CD4-positive, alpha-beta T cell treated with Interleukin-17A for 4 hours (primary cell): ENCODE measurements around the gene F11.
"Not testable (repeated sequence)": the region's sequence is repeated elsewhere in the genome, so short reads cannot be mapped to it uniquely, and the experiment has no call there.

ENCODE experiments used
- DNase-seq: peaks from one replicate; pipeline ENCODE4 v3.0.0-alpha.2; 2020; ENCODE audit warnings: mixed read lengths

Gene F11

GRCh38 chr4:186304216-186304615 is 38.2 kb downstream of the F11 start:
- no peak for DNase-seq

GRCh38 chr4:186304866-186305505 is 39.0 kb downstream of the F11 start:
- DNase-seq, result no peak

- no peak for DNase-seq
Measured at GRCh38 chr4:186307497-186307896, 41.5 kb downstream of the F11 start.

- DNase-seq, result no peak
Measured at GRCh38 chr4:186307916-186308315, 41.9 kb downstream of the F11 start.

- DNase-seq, result no peak
Measured at GRCh38 chr4:186318481-186318880, 52.5 kb downstream of the F11 start.

GRCh38 chr4:186324660-186325059 is 58.7 kb downstream of the F11 start:
- not testable (repeated sequence) for DNase-seq

GRCh38 chr4:186326391-186326790 is 60.4 kb downstream of the F11 start:
- DNase-seq, result no peak

- DNase-seq, result no peak
Measured at GRCh38 chr4:186329372-186329771, 63.4 kb downstream of the F11 start.

- no peak for DNase-seq
Measured at GRCh38 chr4:186330368-186330767, 64.4 kb downstream of the F11 start.

GRCh38 chr4:186335793-186336192 is 69.8 kb downstream of the F11 start:
- DNase-seq, result no peak
